H1 (cell line): ENCODE data around the gene C3orf18. TPM values are rescaled to one million over a fixed set of nuclear protein-coding genes. Genes with fewer than 3 reads are reported as not detected.

Source experiments
- CTCF ChIA-PET: fragments of 300-600 bp; sonication (Branson Sonifier 250); formaldehyde crosslinking; loops from one replicate; lab custom pipeline; 2021; ENCODE audit not compliant: partially characterized antibody; lab: Charles Lee
- POLR2A ChIA-PET: fragments of 300-600 bp; sonication (Branson Sonifier 250); formaldehyde crosslinking; loops from one replicate; lab custom pipeline; 2021; ENCODE audit warnings: inconsistent platforms; ENCODE audit not compliant: partially characterized antibody; lab: Charles Lee
- DNase-seq, 2 experiments: peaks; one replicate each; pipeline versions ENCODE4 v3.0.0 to v3.0.0-alpha.2; 2010 to 2022; ENCODE audit warnings: low spot score in 2 of 2, low read depth in 1 of 2, mixed read lengths in 1 of 2
- FAIRE-seq: peaks from 2 replicates; lab custom pipeline; 2011; peaks lifted over from hg19 to GRCh38; lab: Jason Lieb, UNC
- H2AFZ ChIP-seq: 2 replicates; pipeline ENCODE4 v1.8.1; 2012; ENCODE audit warnings: low read length, inconsistent platforms
- H2AK5ac ChIP-seq: 2 replicates; pipeline ENCODE4 v1.6.1; 2013; ENCODE audit warnings: low read depth, low read length
- H2BK120ac ChIP-seq: replicated peaks from 2 replicates; pipeline ENCODE3; 2013; ENCODE audit warnings: low read depth, low read length, inconsistent platforms
- H2BK12ac ChIP-seq: 2 replicates; pipeline ENCODE4 v1.6.1; 2013; ENCODE audit warnings: low read depth, low read length
- H2BK15ac ChIP-seq: 2 replicates; pipeline ENCODE4 v1.6.1; 2013; ENCODE audit warnings: low read length
- H2BK20ac ChIP-seq: 2 replicates; pipeline ENCODE4 v1.6.1; 2013; ENCODE audit warnings: low read length
- H2BK5ac ChIP-seq: 2 replicates; pipeline ENCODE4 v1.6.1; 2013; ENCODE audit warnings: low read depth, low read length
- H3K14ac ChIP-seq: 2 replicates; pipeline ENCODE4 v1.6.1; 2013; ENCODE audit warnings: inconsistent platforms; ENCODE audit not compliant: insufficient read length
- H3K18ac ChIP-seq: 2 replicates; pipeline ENCODE4 v1.6.1; 2013; ENCODE audit warnings: low read length; ENCODE audit errors: extremely low read depth
- H3K23ac ChIP-seq: 2 replicates; pipeline ENCODE4 v1.6.1; 2013; ENCODE audit warnings: inconsistent platforms; ENCODE audit not compliant: insufficient read length
- H3K23me2 ChIP-seq: 2 replicates; pipeline ENCODE4 v1.6.1; 2013; ENCODE audit warnings: low read depth, low read length
- H3K27ac ChIP-seq: 2 replicates; pipeline ENCODE4 v1.6.1; 2011; ENCODE audit warnings: low read depth, low read length, inconsistent platforms
- H3K27me3 ChIP-seq, 4 experiments: replicated peaks in 1 of 4; 1 replicate in 1 of 4; 2 replicates in 3 of 4; pipeline versions ENCODE4 v1.6.1 to v1.8.1; 2011 to 2013; ENCODE audit warnings: low read length in 3 of 4, mild to moderate bottlenecking in 3 of 4, inconsistent platforms in 2 of 4, mixed read lengths in 2 of 4, moderate library complexity in 1 of 4; ENCODE audit not compliant: control insufficient read depth in 3 of 4, insufficient read depth in 3 of 4; ENCODE audit errors: extremely low read depth in 1 of 4
- H3K36me3 ChIP-seq, 4 experiments: 2 replicates each; pipeline versions ENCODE4 v1.6.1 to v1.8.1; 2011 to 2013; ENCODE audit warnings: mild to moderate bottlenecking in 4 of 4, low read length in 3 of 4, moderate library complexity in 2 of 4, control low read depth in 1 of 4, inconsistent platforms in 1 of 4; ENCODE audit not compliant: insufficient read depth in 4 of 4, control insufficient read depth in 2 of 4
- H3K4ac ChIP-seq: replicated peaks from 2 replicates; pipeline ENCODE3; 2013; ENCODE audit warnings: low read length, low read depth, mixed read lengths, inconsistent platforms; ENCODE audit not compliant: insufficient read length
- H3K4me1 ChIP-seq, 4 experiments: replicated peaks in 1 of 4; 1 replicate in 1 of 4; 2 replicates in 3 of 4; pipeline versions ENCODE4 v1.6.1 to v1.8.1; 2011 to 2013; ENCODE audit warnings: low read length in 3 of 4, inconsistent platforms in 2 of 4, mixed read lengths in 1 of 4; ENCODE audit not compliant: insufficient read depth in 4 of 4, control insufficient read depth in 3 of 4
- H3K4me2 ChIP-seq, 2 experiments: 2 replicates each; pipeline versions ENCODE4 v1.6.1 to v1.8.1; 2011 to 2013; ENCODE audit warnings: low read depth in 2 of 2, low read length in 2 of 2, control low read depth in 1 of 2, inconsistent platforms in 1 of 2, mild to moderate bottlenecking in 1 of 2; ENCODE audit not compliant: insufficient read depth in 1 of 2
- H3K4me3 ChIP-seq, 4 experiments: fragments of 200-600, 300-600 bp in 1 of 4; sonication (generic), shearing (Covaris generic), sonication (Bioruptor Twin) in 1 of 4; 2 replicates each; pipeline versions ENCODE4 v1.5.1 to v1.8.1; 2011 to 2016; ENCODE audit warnings: low read length in 4 of 4, low read depth in 3 of 4, control low read depth in 2 of 4, inconsistent platforms in 2 of 4, mild to moderate bottlenecking in 2 of 4, mixed read lengths in 1 of 4, moderate library complexity in 1 of 4; ENCODE audit not compliant: insufficient read depth in 2 of 4; ENCODE audit errors: extremely low read depth in 1 of 4
- H3K56ac ChIP-seq: replicated peaks from 2 replicates; pipeline ENCODE3; 2013; ENCODE audit warnings: low read depth, mild to moderate bottlenecking, mixed read lengths, low read length, inconsistent platforms; ENCODE audit not compliant: insufficient read length
- H3K79me1 ChIP-seq: 2 replicates; pipeline ENCODE4 v1.6.1; 2013; ENCODE audit warnings: low read depth, low read length, control low read depth
- H3K79me2 ChIP-seq, 2 experiments: 2 replicates each; pipeline versions ENCODE4 v1.6.1 to v1.8.1; 2012 to 2013; ENCODE audit warnings: low read length in 2 of 2, mild to moderate bottlenecking in 2 of 2, inconsistent platforms in 1 of 2; ENCODE audit not compliant: insufficient read depth in 2 of 2, control insufficient read depth in 1 of 2
- H3K9ac ChIP-seq, 4 experiments: replicated peaks in 1 of 4; 1 replicate in 1 of 4; 2 replicates in 3 of 4; pipeline versions ENCODE4 v1.6.1 to v1.8.1; 2011 to 2013; ENCODE audit warnings: low read depth in 3 of 4, low read length in 3 of 4, control low read depth in 2 of 4, mild to moderate bottlenecking in 2 of 4, moderate library complexity in 2 of 4, inconsistent platforms in 1 of 4; ENCODE audit errors: extremely low read depth in 1 of 4
- H3K9me3 ChIP-seq, 2 experiments: 2 replicates each; pipeline versions ENCODE4 v1.6.1 to v1.8.1; 2012 to 2013; ENCODE audit warnings: mild to moderate bottlenecking in 2 of 2, moderate library complexity in 2 of 2, control low read depth in 1 of 2, inconsistent platforms in 1 of 2, low read depth in 1 of 2, low read length in 1 of 2, mixed read lengths in 1 of 2; ENCODE audit not compliant: insufficient read depth in 2 of 2
- H4K20me1 ChIP-seq, 2 experiments: replicated peaks in 1 of 2; 2 replicates each; pipeline versions ENCODE3 to v1.8.1; 2011 to 2013; ENCODE audit warnings: inconsistent platforms in 2 of 2, low read length in 2 of 2, mild to moderate bottlenecking in 1 of 2; ENCODE audit not compliant: insufficient read depth in 2 of 2, control insufficient read depth in 1 of 2
- H4K5ac ChIP-seq: 2 replicates; pipeline ENCODE4 v1.6.1; 2013; ENCODE audit warnings: low read length, low read depth, mixed read lengths, inconsistent platforms; ENCODE audit not compliant: insufficient read length
- H4K8ac ChIP-seq: 2 replicates; pipeline ENCODE4 v1.8.0; 2013; ENCODE audit warnings: mild to moderate bottlenecking, moderate library complexity, low read length, inconsistent platforms; ENCODE audit not compliant: insufficient read depth; ENCODE audit errors: extremely low read depth
- H4K91ac ChIP-seq: replicated peaks from 2 replicates; pipeline ENCODE3; 2013; ENCODE audit warnings: low read length, mixed read lengths, inconsistent platforms; ENCODE audit not compliant: insufficient read length
- JUN ChIP-seq: IDR thresholded peaks from 2 replicates; pipeline ENCODE4 v1.6.1; 2011; ENCODE audit warnings: low read depth, mild to moderate bottlenecking, improper control_type of control experiment, low read length
- RFX5 ChIP-seq: IDR thresholded peaks from 2 replicates; pipeline ENCODE4 v1.6.1; 2011; ENCODE audit warnings: low read depth, low read length, improper control_type of control experiment, borderline replicate concordance
- whole genome bisulfite sequencing, 2 experiments: shearing (Covaris generic) in 1 of 2; methylation state at CpG; one replicate each; pipeline versions ENCODE4 v1.1.6 to v1.1.7; 2013 to 2015; ENCODE audit warnings: low lambda C conversion rate in 2 of 2, mixed read lengths in 2 of 2, inconsistent platforms in 1 of 2, low coverage in 1 of 2, missing lambda C conversion rate in 1 of 2; ENCODE audit not compliant: insufficient replicate concordance in 2 of 2, insufficient coverage in 1 of 2, insufficient read length in 1 of 2; ENCODE audit errors: extremely low coverage in 1 of 2, missing lambda C conversion rate in 1 of 2; 5-methylcytosine and 5-hydroxymethylcytosine counted together
- polyA plus RNA-seq, 7 experiments: library from polyadenylated mRNA; depleted of rRNA in 3 of 7; stranded (reverse) in 5 of 7; unstranded in 2 of 7; fragments of >200 nt in 5 of 7; fragments of 200-250 nt in 2 of 7; gene quantifications; 1 replicate in 5 of 7; 2 replicates in 1 of 7; 4 replicates in 1 of 7; pipeline versions ENCODE4 v1.2.1 to v1.2.3, GENCODE V29; 2011 to 2013; ENCODE audit warnings: missing spikeins in 2 of 7, mixed read lengths in 2 of 7
- total RNA-seq: library from RNA; stranded (reverse); fragmentation: NEBNext Ultra II Directional; extraction: Animal tissue kit (Norgen Biotek cat#: 25700); gene quantifications from 2 replicates; pipeline ENCODE4 v1.2.1, GENCODE V29; 2021
- TF ChIP-seq, protein P1 (sequence below): IDR thresholded peaks from 2 replicates; pipeline ENCODE4 v1.6.1; 2012; ENCODE audit warnings: inconsistent platforms
- TF ChIP-seq, protein P2 (sequence below), 3 experiments: IDR thresholded peaks; 1 replicate in 2 of 3; 2 replicates in 1 of 3; pipeline versions ENCODE4 v1.5.1 to v1.6.1; 2011; ENCODE audit warnings: low read length in 3 of 3, mild to moderate bottlenecking in 3 of 3, inconsistent platforms in 2 of 3, low read depth in 1 of 3, moderate library complexity in 1 of 3; ENCODE audit not compliant: insufficient read depth in 1 of 3; ENCODE audit errors: control extremely low read depth in 1 of 3
- TF ChIP-seq, protein P3 (sequence below): IDR thresholded peaks from 2 replicates; pipeline ENCODE4 v1.6.1; 2011; ENCODE audit warnings: low read depth, mild to moderate bottlenecking, low read length; ENCODE audit not compliant: insufficient read depth
- TF ChIP-seq, protein P4 (sequence below): IDR thresholded peaks from 2 replicates; pipeline ENCODE4 v1.6.1; 2012; ENCODE audit warnings: inconsistent platforms

C3orf18 gene
- total and polyA plus RNA-seq, 2 of the 8 experiments (the other 6 are each of a cell fraction or from before 2014, with no cell fraction given) = 7.5 to 15.0 TPM

DNA sequence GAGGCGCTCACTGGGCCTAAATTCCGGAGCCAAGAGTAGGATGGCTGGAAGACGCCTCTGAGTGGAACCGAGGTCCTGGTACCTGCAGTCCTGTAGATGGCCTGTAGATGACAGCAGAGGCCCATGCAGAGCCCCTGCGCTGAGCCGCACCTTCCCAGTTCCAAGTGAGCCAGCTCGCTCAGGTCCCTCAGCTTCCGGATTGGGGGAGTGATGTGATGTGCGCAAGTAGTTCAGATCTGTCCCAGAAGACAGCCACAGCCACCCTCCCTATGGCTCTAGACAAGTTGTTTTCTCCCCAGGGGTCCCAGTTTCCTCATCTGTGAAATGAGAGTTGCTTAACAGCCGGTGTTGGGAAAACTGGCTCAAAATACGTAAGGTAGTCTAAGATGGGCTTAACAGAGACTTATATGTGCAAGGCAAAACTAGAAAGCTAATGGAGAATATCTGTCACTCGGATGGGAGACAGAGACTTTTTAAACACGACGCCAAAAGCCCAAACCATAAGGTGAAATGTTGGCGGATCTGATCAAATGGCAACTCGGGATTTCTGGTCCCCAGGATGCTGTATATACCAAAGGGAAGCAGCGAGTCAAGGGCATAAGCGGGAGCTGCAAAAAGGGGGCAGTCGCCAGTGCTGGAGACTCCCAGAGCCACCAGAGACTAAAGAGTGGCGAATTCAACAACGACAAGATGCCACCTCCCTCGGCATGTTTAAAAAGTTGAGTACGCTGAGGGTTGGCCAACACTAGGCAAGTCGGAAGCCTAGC, 48.6 kb upstream of the C3orf18 start:
- H3K36me3 ChIP-seq = no peaks in the 10 kb centered on the region
- no peak overlapping the region for H2BK5ac ChIP-seq
- H3K56ac ChIP-seq = no peak overlapping the region
- no peaks in the 10 kb centered on the region; the same call in 1 of the 2 replicates for H3K79me1 ChIP-seq
- H3K18ac ChIP-seq = peak overlapping the region; percentile 6; the same call in 1 of the 2 replicates
- peak overlapping the region; percentile 43 to 68 (median 65); a peak in 7 of 8 replicates for H3K4me3 ChIP-seq
- H2BK15ac ChIP-seq = no peak overlapping the region
- no peaks in the 10 kb centered on the region for H3K9me3 ChIP-seq
- no peak overlapping the region for H4K91ac ChIP-seq
- H3K4me1 ChIP-seq = peaks cover 0 to 17% (median 9%) of the 10 kb centered on the region in 4 experiments; a peak in 6 of 7 replicates
- no peak overlapping the region for H3K4ac ChIP-seq
- peak overlapping the region; percentile 29; the same call in 1 of the 2 replicates for H2AFZ ChIP-seq
- H3K9ac ChIP-seq = no peak overlapping the region; a peak in 1 of 7 replicates
- WGBS, 2 experiments = 11% methylated on average over 24 of the region's 24 CpGs; no CpG with 5 or more reads in 1 of the 2 experiments
- H3K23me2 ChIP-seq = peaks cover 15% of the 10 kb centered on the region
- H3K4me2 ChIP-seq = peak overlapping the region; percentile 91 to 99
- H4K5ac ChIP-seq = no peak overlapping the region
- H3K14ac ChIP-seq = no peak overlapping the region
- H3K23ac ChIP-seq = no peak overlapping the region
- CTCF ChIA-PET = interaction anchor here (0.6 to 50.4 kb wide), 45 partner anchors 13 to 777 kb away, joined by 3 to 1262 read pairs (median 4); partner anchors contain the start of genes C3orf18, DOCK3, HEMK1 and MANF
- H4K20me1 ChIP-seq = peaks cover 4 to 13% of the 10 kb centered on the region in 2 experiments
- POLR2A ChIA-PET = interaction anchor here (0.7 to 4.8 kb wide), 11 partner anchors 8 to 772 kb away, joined by 3 to 20 read pairs (median 5); partner anchors contain the start of gene MANF
- H2BK120ac ChIP-seq = no peak overlapping the region
- no peak overlapping the region for H2AK5ac ChIP-seq
- H2BK12ac ChIP-seq = 0 out of 2 replicates have a peak overlapping the region, but pooled peaks have one; percentile 6
- FAIRE-seq (peak; percentile 80), DNase-seq (peak; percentile 71 to 90)
- H3K79me2 ChIP-seq = peaks cover 0 to 15% of the 10 kb centered on the region in 2 experiments; a peak in 1 of 4 replicates
- no peak overlapping the region for H3K27ac ChIP-seq
- peaks cover 3 to 24% (median 18%) of the 10 kb centered on the region in 4 experiments; a peak in 6 of 7 replicates for H3K27me3 ChIP-seq
- H2BK20ac ChIP-seq = no peak overlapping the region
- no peak overlapping the region for H4K8ac ChIP-seq
- TF ChIP-seq, protein P1, sequence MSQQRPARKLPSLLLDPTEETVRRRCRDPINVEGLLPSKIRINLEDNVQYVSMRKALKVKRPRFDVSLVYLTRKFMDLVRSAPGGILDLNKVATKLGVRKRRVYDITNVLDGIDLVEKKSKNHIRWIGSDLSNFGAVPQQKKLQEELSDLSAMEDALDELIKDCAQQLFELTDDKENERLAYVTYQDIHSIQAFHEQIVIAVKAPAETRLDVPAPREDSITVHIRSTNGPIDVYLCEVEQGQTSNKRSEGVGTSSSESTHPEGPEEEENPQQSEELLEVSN = no peak
- 0 out of 2 replicates have a peak, but pooled peaks have one; percentile 29 for TF ChIP-seq JUN
- TF ChIP-seq, protein P2, sequence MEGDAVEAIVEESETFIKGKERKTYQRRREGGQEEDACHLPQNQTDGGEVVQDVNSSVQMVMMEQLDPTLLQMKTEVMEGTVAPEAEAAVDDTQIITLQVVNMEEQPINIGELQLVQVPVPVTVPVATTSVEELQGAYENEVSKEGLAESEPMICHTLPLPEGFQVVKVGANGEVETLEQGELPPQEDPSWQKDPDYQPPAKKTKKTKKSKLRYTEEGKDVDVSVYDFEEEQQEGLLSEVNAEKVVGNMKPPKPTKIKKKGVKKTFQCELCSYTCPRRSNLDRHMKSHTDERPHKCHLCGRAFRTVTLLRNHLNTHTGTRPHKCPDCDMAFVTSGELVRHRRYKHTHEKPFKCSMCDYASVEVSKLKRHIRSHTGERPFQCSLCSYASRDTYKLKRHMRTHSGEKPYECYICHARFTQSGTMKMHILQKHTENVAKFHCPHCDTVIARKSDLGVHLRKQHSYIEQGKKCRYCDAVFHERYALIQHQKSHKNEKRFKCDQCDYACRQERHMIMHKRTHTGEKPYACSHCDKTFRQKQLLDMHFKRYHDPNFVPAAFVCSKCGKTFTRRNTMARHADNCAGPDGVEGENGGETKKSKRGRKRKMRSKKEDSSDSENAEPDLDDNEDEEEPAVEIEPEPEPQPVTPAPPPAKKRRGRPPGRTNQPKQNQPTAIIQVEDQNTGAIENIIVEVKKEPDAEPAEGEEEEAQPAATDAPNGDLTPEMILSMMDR (IDR thresholded peaks at IDR 0.05; ENCODE audit: control extremely low read depth in 1 of 3, insufficient read depth in 1 of 3, low read depth in 1 of 3, low read length in 3 of 3) = peak in 2 of 3 experiments; percentile 98 to 100; a peak in 3 of 4 replicates
- TF ChIP-seq RFX5 = no peak
- TF ChIP-seq, protein P3, sequence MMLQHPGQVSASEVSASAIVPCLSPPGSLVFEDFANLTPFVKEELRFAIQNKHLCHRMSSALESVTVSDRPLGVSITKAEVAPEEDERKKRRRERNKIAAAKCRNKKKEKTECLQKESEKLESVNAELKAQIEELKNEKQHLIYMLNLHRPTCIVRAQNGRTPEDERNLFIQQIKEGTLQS = 0 out of 2 replicates have a peak, but pooled peaks have one; percentile 16
- TF ChIP-seq, protein P4, sequence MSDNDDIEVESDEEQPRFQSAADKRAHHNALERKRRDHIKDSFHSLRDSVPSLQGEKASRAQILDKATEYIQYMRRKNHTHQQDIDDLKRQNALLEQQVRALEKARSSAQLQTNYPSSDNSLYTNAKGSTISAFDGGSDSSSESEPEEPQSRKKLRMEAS = no peak
